ENCODE measurements around the gene CDH2.
"Not testable (repeated sequence)": the region's sequence is repeated elsewhere in the genome, so short reads cannot be mapped to it uniquely, and the experiment has no call there.

The CDH2 gene

DNA sequence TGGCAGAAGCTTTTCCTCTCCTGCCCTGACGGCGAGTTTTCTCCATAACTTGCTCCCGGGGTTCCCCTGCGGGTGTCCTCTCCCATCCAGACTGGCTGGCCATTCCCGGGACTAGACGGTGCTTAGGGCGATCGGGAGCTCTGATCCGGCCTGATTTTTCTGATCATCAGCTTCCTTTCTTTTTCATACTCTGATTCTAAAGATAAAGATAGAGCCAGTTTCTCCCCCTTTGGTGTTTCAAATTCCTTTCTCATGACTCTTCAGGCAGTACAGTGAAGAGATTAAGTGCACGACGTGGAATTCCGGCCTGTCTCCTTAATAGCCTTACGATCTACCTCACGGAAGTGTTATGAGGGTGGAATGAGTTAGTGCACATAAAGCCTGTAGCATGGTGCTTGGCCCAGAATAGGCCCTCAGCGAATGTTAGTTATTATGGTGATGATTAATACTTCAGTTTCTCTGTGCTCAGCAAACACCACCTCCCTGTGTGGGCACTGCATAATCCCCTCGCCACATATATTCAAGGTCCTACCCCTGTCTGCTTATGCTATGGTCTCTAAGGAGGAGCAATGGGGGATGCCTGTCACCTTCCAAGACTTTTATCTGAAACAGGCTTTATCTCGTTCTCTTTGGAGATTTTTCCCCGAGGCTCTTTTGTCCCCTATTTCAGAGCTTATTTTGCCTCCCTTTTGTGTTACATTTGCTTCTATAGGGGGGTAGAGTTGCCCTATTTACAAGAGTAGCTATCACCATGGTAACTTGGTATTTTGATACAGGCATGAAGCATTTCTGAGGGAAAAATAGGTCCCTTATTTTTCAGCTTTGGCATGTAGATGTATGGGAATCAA, 254.8 kb downstream of the CDH2 start:
- DNase-seq, result no peak
- H3K27me3 ChIP-seq (replicated peaks; ENCODE audit: control insufficient read depth, insufficient read depth, low read length, poor library complexity, severe bottlenecking), result no peaks in the 10 kb centered on the region
- no peak overlapping the region for H3K4me3 ChIP-seq (ENCODE audit: insufficient read depth, low read depth, low read length, poor library complexity, severe bottlenecking)
- H3K36me3 ChIP-seq (ENCODE audit: control insufficient read depth, insufficient read depth, low read length), result no peaks in the 10 kb centered on the region
- no peaks in the 10 kb centered on the region for H3K4me1 ChIP-seq (ENCODE audit: control insufficient read depth, insufficient read depth, low read length, poor library complexity, severe bottlenecking)
- H3K27ac ChIP-seq (ENCODE audit: insufficient read depth, low read length, poor library complexity, severe bottlenecking), result no peak overlapping the region
- H3K9me3 ChIP-seq (ENCODE audit: control insufficient read depth, low read length), result no peaks in the 10 kb centered on the region

DNA sequence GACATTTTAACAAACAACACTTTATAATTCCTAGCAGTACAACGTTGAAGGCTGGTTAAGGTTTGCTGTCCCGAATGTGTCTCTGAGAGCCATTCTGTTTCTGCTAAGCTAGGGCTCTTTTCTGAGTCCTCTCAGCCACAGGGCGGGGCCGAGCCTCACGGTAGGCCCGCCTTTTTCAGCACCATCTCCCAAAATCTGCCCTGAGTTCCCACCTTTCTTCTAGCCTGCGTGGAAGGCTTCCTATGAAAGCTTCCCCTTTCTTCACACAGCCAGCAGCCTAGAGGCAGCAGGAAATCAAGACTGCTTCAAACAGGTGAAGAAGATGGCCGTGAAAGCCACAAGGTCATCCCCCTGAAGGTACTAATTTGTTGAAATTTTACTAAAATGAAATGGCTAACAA, 255.5 kb downstream of the CDH2 start:
- H3K36me3 ChIP-seq (ENCODE audit: control insufficient read depth, insufficient read depth, low read length), result no peaks in the 10 kb centered on the region
- no peak for DNase-seq
- no peaks in the 10 kb centered on the region for H3K27me3 ChIP-seq (replicated peaks; ENCODE audit: control insufficient read depth, insufficient read depth, low read length, poor library complexity, severe bottlenecking)
- H3K9me3 ChIP-seq (ENCODE audit: control insufficient read depth, low read length), result no peaks in the 10 kb centered on the region
- H3K27ac ChIP-seq (ENCODE audit: insufficient read depth, low read length, poor library complexity, severe bottlenecking), result no peak overlapping the region
- no peak overlapping the region for H3K4me3 ChIP-seq (ENCODE audit: insufficient read depth, low read depth, low read length, poor library complexity, severe bottlenecking)
- H3K4me1 ChIP-seq (ENCODE audit: control insufficient read depth, insufficient read depth, low read length, poor library complexity, severe bottlenecking), result no peaks in the 10 kb centered on the region

DNA sequence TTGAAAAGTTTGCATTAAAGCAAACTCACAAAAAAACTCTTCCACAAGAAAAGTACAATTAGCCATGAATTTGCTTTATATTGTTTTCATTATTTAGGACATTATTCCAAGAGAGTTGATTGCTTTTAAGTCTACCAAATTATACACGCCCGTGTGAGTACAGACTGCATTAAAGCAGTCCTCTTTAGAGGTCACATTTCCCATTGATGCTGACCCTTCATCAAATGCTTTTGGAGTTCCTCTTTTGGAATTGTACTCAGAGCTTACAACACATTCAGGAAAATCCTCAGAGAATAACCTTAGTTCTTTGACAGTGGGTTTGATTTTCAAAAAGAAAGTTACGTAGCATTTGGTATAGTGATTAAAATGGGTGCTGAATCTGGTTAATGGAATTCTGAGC, 256.1 kb downstream of the CDH2 start:
- no peaks in the 10 kb centered on the region for H3K9me3 ChIP-seq (ENCODE audit: control insufficient read depth, low read length)
- no peaks in the 10 kb centered on the region for H3K27me3 ChIP-seq (replicated peaks; ENCODE audit: control insufficient read depth, insufficient read depth, low read length, poor library complexity, severe bottlenecking)
- no peak overlapping the region for H3K4me3 ChIP-seq (ENCODE audit: insufficient read depth, low read depth, low read length, poor library complexity, severe bottlenecking)
- no peak for DNase-seq
- no peak overlapping the region for H3K27ac ChIP-seq (ENCODE audit: insufficient read depth, low read length, poor library complexity, severe bottlenecking)
- H3K36me3 ChIP-seq (ENCODE audit: control insufficient read depth, insufficient read depth, low read length), result no peaks in the 10 kb centered on the region
- H3K4me1 ChIP-seq (ENCODE audit: control insufficient read depth, insufficient read depth, low read length, poor library complexity, severe bottlenecking), result no peaks in the 10 kb centered on the region

DNA sequence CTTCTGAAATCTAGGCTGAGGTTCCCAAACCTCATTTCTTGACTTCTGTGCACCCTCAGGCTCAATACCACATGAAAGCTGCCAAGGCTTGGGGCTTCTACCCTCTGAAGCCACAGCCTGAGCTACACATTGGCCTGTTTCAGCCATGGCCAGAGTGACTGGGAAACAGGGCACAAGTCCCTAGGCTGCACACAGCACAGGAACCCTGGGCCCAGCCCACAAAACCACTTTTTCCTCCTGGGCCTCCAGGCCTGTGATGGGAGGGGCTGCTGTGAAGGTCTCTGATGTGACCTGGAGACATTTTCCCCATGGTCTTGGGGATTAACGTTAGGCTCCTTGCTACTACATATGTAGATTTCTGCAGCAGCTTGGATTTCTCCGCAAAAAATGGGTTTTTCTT, 270.7 kb downstream of the CDH2 start:
- not testable (repeated sequence) for H3K27ac ChIP-seq (ENCODE audit: insufficient read depth, low read length, poor library complexity, severe bottlenecking); H3K36me3 ChIP-seq (ENCODE audit: control insufficient read depth, insufficient read depth, low read length); H3K9me3 ChIP-seq (ENCODE audit: control insufficient read depth, low read length); H3K27me3 ChIP-seq (replicated peaks; ENCODE audit: control insufficient read depth, insufficient read depth, low read length, poor library complexity, severe bottlenecking); H3K4me3 ChIP-seq (ENCODE audit: insufficient read depth, low read depth, low read length, poor library complexity, severe bottlenecking); H3K4me1 ChIP-seq (ENCODE audit: control insufficient read depth, insufficient read depth, low read length, poor library complexity, severe bottlenecking); DNase-seq

GRCh38 chr18:27903906-27904305, 273.0 kb downstream of the CDH2 start:
- Histone ChIP-seq H3K4me1 (ENCODE audit: control insufficient read depth, insufficient read depth, low read length, poor library complexity, severe bottlenecking) (no peaks in the 10 kb centered on the region), H3K27me3 (replicated peaks; ENCODE audit: control insufficient read depth, insufficient read depth, low read length, poor library complexity, severe bottlenecking) (no peaks in the 10 kb centered on the region), H3K4me3 (ENCODE audit: insufficient read depth, low read depth, low read length, poor library complexity, severe bottlenecking) (no peak overlapping the region), H3K9me3 (ENCODE audit: control insufficient read depth, low read length) (no peaks in the 10 kb centered on the region), H3K27ac (ENCODE audit: insufficient read depth, low read length, poor library complexity, severe bottlenecking) (no peak overlapping the region), H3K36me3 (ENCODE audit: control insufficient read depth, insufficient read depth, low read length) (no peaks in the 10 kb centered on the region)
- no peak for DNase-seq

DNA sequence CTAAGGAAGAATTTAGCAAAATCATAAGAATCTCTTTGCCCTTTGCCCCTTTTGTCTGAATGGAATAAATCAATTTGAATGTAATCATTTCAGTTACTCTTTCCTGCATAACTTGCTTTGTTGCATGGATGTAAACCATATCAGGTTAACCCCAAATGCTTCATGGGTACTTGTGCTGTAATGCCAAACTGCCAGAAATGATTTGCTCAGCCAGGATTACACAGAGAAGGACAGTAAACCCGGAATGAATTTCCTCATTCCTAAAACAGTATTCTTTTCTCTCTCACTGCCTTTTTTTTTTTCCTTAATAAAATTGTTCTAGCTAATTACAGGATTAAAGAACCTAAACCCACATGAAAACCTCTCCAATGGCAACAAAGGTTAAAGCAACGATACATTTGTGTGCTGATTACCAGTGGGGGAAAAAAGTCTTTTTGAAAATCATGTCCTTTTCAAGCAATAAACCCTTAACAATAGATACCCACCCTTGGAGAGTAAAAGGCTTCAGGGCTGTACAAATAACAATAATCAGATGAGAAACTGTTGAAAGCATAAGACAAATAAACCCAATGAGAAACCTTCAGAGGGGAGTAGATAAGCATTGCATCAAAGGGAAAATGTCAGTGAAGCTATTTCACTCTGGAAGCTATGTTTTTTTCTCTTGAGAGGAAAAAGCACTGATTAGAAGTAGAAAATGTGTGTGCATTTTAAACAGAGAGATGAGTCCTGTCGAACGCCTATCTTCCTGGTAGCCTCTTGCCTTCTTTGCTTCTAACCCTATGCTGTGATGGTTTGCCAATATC, 275.3 kb downstream of the CDH2 start:
- Histone ChIP-seq H3K27ac (ENCODE audit: insufficient read depth, low read length, poor library complexity, severe bottlenecking) (no peak overlapping the region), H3K4me1 (ENCODE audit: control insufficient read depth, insufficient read depth, low read length, poor library complexity, severe bottlenecking) (no peaks in the 10 kb centered on the region), H3K36me3 (ENCODE audit: control insufficient read depth, insufficient read depth, low read length) (no peaks in the 10 kb centered on the region), H3K9me3 (ENCODE audit: control insufficient read depth, low read length) (no peaks in the 10 kb centered on the region), H3K27me3 (replicated peaks; ENCODE audit: control insufficient read depth, insufficient read depth, low read length, poor library complexity, severe bottlenecking) (no peaks in the 10 kb centered on the region), H3K4me3 (ENCODE audit: insufficient read depth, low read depth, low read length, poor library complexity, severe bottlenecking) (no peak overlapping the region)
- no peak for DNase-seq
